Stimulated activated CD4-positive, alpha-beta T cell treated with anti-CD3 and anti-CD28 coated beads, Interleukin-12 subunit alpha, Interleukin-12 subunit beta, amount 100 ng/mL, for 48 hours (primary cell): ENCODE results near the gene L3MBTL4.

ENCODE experiments used
- DNase-seq, 3 donors: peaks; one replicate each; pipeline ENCODE4 v3.0.0-alpha.2; 2020; ENCODE audit warnings: low read depth in 2 of 3, low spot score in 1 of 3

L3MBTL4 gene

DNA sequence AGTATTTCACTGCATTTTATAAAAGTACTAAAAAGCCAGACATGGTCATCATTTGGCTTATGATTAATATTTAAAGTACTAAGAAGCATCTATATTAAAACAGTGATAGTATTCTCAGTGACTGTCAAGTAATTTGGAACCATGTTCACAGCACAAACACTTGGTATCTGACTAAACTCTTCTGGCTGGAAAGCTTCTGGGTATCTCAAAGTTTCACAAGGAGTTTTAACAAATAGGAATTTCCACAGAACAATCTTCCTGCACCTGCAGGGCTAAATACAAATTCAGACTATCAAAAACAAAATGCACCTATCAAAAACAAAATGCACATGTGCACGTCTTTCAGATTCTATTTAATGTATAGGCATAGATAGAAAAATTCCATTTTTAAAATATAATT, 158.8 kb downstream of the L3MBTL4 start:
- DNase-seq = no peak

DNA sequence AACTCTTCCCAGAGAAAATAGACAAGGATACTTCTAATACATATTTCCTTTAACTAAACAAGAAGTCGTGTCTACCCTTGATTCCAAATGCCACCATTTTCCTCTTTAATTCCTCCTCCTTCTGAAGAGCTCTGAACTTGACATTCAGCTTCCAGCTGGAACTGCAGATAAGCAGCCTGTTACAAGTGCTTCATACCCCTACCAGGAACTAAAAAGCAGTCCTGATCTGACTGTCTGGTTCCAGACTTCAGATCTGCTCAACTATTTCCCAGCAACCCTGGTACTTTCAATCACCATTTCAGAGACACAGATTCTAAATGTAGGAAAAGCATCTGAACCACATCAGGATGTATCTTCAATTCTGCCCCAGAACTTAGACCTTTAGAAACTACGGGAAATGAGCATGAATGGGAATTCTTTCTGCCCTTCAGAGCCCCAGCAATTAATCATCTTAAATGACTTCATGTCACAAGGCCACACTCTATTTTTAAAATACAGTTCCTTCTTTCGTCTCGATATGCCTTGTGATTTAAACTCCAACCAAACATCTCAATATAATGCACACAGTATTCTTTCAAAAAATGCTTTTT, 159.5 kb downstream of the L3MBTL4 start:
- DNase-seq = no peak

DNA sequence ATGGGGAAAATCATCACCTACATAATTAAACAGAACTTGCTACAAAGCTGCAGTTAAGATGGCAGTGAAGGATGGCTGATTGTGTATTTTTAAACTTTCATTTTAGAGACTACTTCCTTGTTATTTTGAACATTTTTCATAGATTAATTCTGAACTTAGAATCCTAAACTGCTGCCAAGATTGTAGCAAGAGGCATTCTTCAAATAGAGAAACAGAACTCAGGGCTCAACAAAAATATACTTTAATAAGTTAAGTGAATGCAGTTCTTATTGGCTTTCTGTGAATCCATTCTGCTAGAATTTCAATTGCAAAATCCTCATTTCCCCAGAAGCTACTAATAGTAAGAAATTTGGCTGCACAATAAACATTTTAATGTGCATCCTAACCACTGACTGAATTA, 160.3 kb downstream of the L3MBTL4 start:
- no peak for DNase-seq

DNA sequence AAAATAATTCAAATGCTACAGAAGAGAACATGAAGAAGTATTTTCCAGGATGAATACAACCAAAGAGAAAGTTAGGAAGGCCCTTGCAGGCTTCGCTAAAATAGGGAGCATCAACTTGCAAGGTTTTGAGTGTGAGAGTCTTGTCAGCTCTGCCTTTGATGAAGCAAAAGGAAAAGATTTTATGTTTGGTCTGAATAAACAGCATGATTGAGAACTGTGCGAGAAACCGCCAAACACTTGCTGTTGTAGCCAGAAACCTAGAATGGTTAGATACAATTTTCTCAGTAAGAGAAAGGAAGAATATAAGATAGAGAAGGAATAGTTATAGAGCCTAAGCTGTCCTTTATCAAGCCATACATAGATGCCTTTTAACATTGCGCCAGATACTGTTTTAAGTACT, 163.6 kb downstream of the L3MBTL4 start:
- no peak for DNase-seq

GRCh38 chr18:6249788-6250187, 164.9 kb downstream of the L3MBTL4 start:
- DNase-seq = no peak

DNA sequence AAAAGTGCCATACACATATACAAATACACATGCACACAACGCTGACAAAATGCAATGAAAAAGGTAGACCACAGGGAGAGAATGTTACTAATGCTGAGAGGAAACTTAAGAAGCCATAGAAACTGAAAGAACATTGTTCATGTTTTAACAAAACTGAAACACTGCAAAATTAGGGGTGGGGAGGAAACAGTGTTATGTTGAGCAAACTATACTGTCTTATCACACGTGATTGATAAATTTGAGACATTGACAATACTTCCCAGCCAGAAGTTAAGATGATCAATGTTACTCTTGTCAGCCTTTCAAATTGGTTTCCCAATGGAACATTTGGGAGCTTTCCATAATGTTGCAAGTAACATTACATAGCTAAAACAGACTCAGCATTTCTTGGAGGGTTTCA, 165.5 kb downstream of the L3MBTL4 start:
- no peak for DNase-seq

DNA sequence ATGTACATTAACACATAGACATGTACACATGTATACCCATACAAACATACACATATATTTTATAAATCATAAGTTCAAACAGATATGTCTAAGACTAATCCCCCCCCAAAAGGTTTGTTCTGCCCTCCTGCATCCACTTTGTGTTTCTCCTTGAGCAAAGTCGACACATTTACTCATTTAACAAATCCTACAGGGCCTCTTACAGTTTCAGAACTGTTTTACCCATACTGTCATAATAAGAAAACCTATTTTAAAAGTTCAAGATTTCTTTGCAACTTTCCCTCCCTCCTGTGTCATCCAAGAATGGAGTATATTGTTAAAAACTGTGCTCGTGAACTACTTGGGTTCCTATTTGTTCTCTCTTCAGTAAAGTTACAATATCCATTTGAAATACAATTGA, 166.7 kb downstream of the L3MBTL4 start:
- no peak for DNase-seq

- no peak for DNase-seq
Observed at GRCh38 chr18:6242004-6242403, 172.7 kb downstream of the L3MBTL4 start.

DNA sequence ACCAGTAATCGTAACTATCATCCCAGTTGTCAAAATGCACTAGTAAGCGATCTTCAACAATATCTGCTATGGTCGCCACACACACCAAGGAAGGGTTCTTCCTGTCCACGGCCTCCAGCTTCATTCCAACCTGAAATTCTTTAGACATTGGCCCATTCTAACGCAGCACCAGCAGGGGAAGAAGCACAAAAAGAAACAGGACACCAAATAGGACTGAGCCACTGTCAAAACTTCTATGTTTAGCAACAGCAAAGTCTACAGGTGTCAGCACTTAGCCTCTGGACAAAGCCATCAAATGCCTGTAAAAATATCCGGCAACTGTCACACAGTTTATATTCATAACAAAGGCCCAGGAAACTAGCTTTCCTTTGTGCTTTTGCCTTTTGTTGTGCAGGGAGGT, 175.0 kb downstream of the L3MBTL4 start:
- DNase-seq = no peak

- DNase-seq = no peak
Observed at GRCh38 chr18:6236258-6236657, 178.5 kb downstream of the L3MBTL4 start.

GRCh38 chr18:6222271-6222670, 192.4 kb downstream of the L3MBTL4 start:
- DNase-seq = no peak

DNA sequence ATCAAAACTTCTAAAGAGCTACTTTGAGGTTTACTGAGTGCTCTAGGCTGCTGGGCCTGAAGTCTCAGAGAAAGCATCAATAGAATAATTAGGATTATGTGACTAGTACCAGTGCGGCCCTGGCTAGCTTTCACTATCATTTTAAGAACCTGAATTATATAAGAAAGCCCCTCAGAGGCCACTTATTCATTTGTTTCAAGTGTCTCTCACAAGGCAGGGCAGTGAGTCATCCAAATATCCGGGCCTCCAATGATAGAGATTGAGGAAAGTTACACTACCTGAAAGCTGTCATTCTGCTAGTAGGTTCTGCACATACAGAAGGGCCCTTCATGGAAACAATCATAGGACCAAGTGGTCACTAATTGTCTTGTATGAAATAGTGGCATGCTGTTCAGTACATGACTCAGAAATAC, 193.1 kb downstream of the L3MBTL4 start:
- no peak for DNase-seq

DNA sequence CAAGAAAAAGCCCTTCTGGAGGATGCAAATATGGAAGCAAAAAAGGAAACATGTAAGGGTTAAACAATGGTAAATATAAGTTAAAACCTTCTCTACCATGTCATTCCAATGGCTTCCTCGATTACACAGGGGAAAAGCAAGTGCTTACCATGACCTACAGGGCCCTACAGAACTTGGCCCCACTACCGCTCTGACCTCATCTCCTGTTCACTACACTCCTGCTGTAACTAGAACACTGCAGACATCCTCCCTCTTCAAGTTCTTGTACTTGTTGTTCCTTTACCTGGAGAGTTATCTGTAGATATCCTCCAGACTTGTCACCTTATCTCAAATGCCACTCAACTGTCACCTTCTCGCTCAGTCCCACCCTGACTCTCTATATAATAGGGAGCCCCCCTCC, 194.6 kb downstream of the L3MBTL4 start:
- no peak for DNase-seq

DNA sequence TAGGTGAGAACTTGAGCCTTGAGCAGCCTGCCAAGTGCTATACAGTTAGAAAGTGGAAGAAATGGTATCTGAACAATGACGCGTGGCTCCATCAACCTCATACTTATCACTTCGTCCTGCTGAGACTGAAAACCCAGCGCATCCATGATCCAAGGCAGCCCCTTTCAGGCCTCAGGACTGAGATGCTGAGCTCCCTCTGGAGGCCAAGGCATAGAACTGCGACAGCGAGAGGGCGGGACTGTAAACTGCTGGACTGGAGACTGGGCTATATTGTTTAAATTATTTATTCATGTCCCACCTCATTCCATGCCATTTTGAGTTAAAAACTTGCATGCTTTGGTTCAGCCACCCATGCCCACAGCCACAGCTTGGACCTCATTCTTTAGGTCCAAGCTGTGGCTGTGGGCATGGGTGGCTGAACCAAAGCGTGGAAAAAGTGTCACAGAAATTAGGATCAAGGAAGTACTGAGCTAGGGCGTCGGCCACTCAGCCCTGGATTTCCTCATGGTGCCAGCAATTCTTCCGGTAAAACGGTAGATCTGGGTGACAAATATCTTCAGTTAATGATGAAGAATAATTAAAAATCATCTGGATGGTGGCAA, 195.5 kb downstream of the L3MBTL4 start:
- DNase-seq = no peak

DNA sequence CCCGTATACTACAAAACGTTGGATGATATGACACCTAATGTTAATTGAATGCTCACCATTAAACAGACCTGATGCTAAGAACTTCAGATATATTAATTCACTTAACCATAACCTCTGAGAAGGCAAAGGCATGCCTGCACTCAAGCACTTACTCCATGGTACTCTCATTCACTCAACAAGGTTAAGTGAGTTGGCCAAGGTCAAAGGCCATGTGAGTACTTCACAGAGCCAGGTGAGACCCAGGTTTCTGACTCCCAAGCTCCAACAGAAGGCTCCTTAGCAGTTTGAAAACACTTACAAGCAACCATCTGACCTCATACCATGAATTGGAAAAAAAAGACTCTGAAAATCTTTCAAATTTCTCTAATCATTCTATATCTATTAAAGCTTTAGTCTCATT, 198.8 kb downstream of the L3MBTL4 start:
- no peak for DNase-seq

- DNase-seq = no peak
Observed at GRCh38 chr18:6211174-6211504, 203.6 kb downstream of the L3MBTL4 start.

DNA sequence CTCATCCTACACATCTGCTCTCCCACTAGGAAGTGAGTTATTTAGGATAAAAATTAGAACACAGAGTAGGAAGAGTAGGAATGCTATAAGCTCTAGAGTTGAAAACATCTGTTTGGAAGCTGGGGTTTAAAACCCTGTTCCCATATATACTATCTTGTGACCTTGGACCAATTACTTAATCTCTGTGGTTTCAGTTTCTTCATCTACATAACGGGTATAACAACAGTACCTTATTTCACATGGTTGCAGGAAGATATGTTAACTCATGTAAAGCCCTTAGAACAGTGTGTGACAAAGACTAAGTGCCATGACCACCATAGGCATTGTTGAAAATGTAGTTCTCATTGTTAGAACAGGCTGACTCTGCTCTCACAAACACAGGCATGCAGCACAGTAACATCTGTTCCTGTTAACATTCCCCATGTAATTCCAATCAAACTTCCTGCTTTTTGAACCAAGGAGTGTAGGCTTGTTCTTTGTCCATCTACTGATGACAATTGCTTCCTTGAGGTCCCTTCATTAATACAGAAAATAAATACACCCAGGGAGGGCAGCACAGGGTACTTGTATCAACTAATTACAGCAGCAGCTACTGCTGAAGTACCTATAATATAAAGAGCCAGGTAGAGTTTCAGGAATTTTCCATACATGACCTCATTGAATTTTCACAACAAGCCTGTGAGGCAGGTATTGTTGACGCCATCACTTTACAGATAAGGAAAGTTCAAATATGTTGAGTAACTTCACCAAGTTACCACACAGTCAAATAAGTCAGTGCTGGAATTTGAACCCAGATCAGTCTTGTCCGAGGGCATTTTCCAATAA, 204.2 kb downstream of the L3MBTL4 start:
- DNase-seq = no peak

GRCh38 chr18:6207941-6208340, 206.8 kb downstream of the L3MBTL4 start:
- DNase-seq = no peak

DNA sequence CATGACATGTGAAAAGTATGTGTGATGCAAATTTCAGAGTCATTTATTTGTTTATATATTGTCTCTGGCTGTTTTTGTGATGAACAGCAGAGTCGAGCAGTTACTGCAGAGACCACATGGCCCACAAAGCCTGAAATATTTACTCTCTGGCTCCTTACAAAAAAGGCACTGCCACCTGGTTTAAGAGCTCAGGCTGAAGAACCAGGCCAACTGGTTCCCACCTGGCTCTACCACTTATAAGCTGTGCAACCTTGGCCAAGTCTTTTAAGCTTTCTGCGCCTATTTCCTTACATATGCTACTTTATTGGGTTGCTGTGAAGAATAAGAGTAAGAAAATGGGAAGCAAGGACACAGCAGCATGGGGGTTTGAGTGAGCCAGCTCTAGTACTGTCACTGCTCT, 207.6 kb downstream of the L3MBTL4 start:
- no peak for DNase-seq

GRCh38 chr18:6205706-6206105, 209.0 kb downstream of the L3MBTL4 start:
- no peak for DNase-seq

- no peak for DNase-seq
Observed at GRCh38 chr18:6204476-6204875, 210.2 kb downstream of the L3MBTL4 start.

DNA sequence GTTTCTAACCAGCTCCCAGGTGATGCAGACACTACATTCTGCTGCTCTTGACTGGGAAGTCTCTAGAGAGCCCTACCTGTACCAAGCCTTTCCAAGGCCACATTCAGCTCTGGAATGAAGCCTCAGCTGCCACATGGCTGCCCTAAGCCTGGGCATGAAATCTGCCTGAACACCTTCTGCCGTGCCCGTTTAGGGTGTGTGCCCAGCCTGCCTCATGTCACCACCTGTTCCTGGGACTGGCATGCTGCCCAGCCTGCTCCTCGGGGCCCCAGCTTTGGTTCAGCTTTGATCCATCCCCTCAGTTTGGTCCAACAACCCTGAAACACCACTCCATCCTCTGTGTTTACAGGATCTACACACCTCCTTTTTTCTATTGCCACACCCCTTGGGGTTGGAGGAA, 210.9 kb downstream of the L3MBTL4 start:
- no peak for DNase-seq

- no peak for DNase-seq
Observed at GRCh38 chr18:6202861-6203260, 211.8 kb downstream of the L3MBTL4 start.
